Vagina (tissue), 2 donors: ENCODE results near the gene SHFL.

Experiments
- POLR2A ChIP-seq, 2 donors: fragments of 450-650 bp; IDR thresholded peaks; one replicate each; pipeline ENCODE4 v1.6.1; 2017; ENCODE audit warnings: antibody characterized with exemption in 2 of 2, mild to moderate bottlenecking in 2 of 2, moderate library complexity in 2 of 2
- TF ChIP-seq, protein P1 (sequence below), 3 experiments: fragments of 450-650 bp in 2 of 3; fragments of 200-600 bp in 1 of 3; sonication (generic) in 1 of 3; IDR thresholded peaks; one replicate each; pipeline ENCODE4 v1.5.1; 2017 to 2019; ENCODE audit warnings: antibody characterized with exemption in 3 of 3, mild to moderate bottlenecking in 2 of 3, moderate library complexity in 2 of 3

DNA sequence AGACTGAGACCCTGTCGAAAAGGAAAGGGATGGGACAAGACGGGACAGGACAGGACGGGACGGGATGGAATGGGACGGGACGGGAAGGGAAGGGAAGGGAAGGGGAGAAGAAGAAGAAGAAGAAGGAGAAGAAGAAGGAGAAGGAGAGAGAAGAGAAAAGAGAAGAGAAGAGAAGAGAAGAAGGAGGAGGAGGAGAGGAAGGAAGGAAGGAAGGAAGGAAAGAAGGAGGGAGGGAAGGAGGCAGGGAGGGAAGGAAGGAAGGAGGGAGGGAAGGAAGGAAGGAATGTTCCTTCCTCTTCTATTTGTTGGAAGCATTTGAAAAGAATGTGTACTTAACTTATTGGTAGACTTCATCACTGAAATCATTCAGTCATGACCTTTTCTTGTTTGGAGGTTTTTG, 9.6 kb upstream of the SHFL start:
- TF ChIP-seq, protein P1, sequence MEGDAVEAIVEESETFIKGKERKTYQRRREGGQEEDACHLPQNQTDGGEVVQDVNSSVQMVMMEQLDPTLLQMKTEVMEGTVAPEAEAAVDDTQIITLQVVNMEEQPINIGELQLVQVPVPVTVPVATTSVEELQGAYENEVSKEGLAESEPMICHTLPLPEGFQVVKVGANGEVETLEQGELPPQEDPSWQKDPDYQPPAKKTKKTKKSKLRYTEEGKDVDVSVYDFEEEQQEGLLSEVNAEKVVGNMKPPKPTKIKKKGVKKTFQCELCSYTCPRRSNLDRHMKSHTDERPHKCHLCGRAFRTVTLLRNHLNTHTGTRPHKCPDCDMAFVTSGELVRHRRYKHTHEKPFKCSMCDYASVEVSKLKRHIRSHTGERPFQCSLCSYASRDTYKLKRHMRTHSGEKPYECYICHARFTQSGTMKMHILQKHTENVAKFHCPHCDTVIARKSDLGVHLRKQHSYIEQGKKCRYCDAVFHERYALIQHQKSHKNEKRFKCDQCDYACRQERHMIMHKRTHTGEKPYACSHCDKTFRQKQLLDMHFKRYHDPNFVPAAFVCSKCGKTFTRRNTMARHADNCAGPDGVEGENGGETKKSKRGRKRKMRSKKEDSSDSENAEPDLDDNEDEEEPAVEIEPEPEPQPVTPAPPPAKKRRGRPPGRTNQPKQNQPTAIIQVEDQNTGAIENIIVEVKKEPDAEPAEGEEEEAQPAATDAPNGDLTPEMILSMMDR (IDR thresholded peaks at IDR 0.05): no peak
- no peak for TF ChIP-seq POLR2A (IDR thresholded peaks at IDR 0.05)
